Mammary epithelial cell (primary cell): ENCODE results near the gene PCCB.

Source experiments
- CTCF ChIP-seq, 2 donors: IDR thresholded peaks in 1 of 2; conservative IDR thresholded peaks in 1 of 2; 2 replicates each; pipeline ENCODE4 v1.5.1; 2011 to 2012; ENCODE audit warnings: inconsistent platforms in 2 of 2, low read length in 2 of 2, mild to moderate bottlenecking in 2 of 2, control low read depth in 1 of 2, low read depth in 1 of 2; ENCODE audit not compliant: insufficient read depth in 1 of 2; ENCODE audit errors: extremely low read depth in 1 of 2
- EZH2 ChIP-seq: IDR thresholded peaks from 2 replicates; pipeline ENCODE4 v1.6.1; 2012; ENCODE audit warnings: low read length, inconsistent platforms, borderline replicate concordance

- no peak for TF ChIP-seq EZH2
- no peak for TF ChIP-seq CTCF (conservative IDR thresholded peaks at IDR 0.05 in 1 of 2, IDR thresholded peaks at IDR 0.05 in 1 of 2; ENCODE audit: extremely low read depth in 1 of 2, insufficient read depth in 1 of 2, low read depth in 1 of 2, low read length in 2 of 2)
These were observed 116.1 kb downstream of the PCCB start for GRCh38 chr3:136366289-136366688.
